SK-MEL-5 (cell line): Measurements from ENCODE around the gene FAM83G. TPM values are rescaled to one million over a fixed set of nuclear protein-coding genes. Genes with fewer than 3 reads are reported as not detected.

Source experiments
- DNase-seq: peaks from one replicate; pipeline ENCODE4 v3.0.0-alpha.2; 2016; ENCODE audit warnings: low read depth, low spot score
- in situ Hi-C: cut with HindIII; loops from 2 replicates; pipeline ENCODE4 v1.10.0; 2016; ENCODE audit warnings: low sequenced_read_pairs, high pct_unique_total_duplicates, low pct_unique_long_range_greater_than_20kb
- total RNA-seq: library from RNA; depleted of rRNA; stranded (reverse); fragments of >200 nt; shearing (Covaris generic); gene quantifications from 2 replicates; pipeline ENCODE4 v1.2.3, GENCODE V29; 2014

The FAM83G gene
- total RNA-seq, 1 experiment from 2014 or later = 0.61 TPM

GRCh38 chr17:18978655-18979054 lies 25.9 kb downstream of the FAM83G start:
- no peak for DNase-seq

DNA sequence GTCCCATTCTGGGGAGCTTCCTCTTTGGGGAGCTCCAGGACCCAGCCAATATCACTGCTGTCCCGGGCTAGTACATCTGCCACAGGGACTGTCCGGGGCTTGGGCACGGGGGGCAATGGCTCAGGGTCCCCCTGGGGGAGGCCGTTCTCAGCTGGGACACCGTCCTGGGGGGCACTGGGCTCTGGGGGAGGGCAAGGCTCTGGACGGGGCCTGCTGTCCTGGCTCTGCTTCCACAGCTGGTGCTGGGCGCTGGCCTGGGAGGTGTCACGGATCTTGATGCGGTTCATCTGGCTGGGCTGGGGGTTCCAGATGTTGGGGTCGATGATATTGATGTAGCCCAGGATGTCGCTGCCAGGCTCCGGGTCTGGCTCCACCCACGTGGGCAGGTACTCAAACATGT lies 26.5 kb downstream of the FAM83G start:
- in situ Hi-C loops = no loop called here
- DNase-seq = no peak

More at GRCh38 chr17:18978655-18979054, 25.9 kb downstream of the FAM83G start:
- in situ Hi-C loops = no loop called here

GRCh38 chr17:18977646-18978045 lies 26.9 kb downstream of the FAM83G start:
- in situ Hi-C loops = no loop called here
- DNase-seq = no peak

DNA sequence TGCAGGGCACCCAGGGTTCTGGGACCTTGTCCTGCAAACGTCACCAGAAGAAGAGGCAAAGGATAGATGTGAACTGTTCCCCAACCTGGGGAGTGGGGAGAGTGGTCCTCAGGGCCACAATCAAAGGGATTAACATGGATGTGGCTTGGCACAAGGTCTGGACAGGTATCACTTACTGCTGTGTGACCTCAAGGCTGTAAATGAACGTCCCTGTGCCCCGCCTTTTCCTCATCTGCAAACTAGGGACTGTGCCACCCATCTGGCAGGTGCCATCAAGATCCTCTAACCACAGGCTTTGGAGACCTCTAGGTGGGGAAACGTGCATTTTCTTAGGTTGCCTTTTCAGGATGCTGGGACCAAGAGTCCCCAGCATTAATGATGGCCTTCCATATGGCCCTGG lies 27.5 kb downstream of the FAM83G start:
- in situ Hi-C loops = no loop called here
- no peak for DNase-seq

- in situ Hi-C loops = no loop called here
- DNase-seq = no peak
Observed at GRCh38 chr17:18976201-18976600, 28.4 kb downstream of the FAM83G start.

GRCh38 chr17:18975597-18975996 lies 29.0 kb downstream of the FAM83G start:
- in situ Hi-C loops = no loop called here
- DNase-seq = no peak

GRCh38 chr17:18974407-18975149 lies 30.0 kb downstream of the FAM83G start:
- in situ Hi-C loops = no loop called here
- DNase-seq = no peak

GRCh38 chr17:18971801-18972200 lies 32.8 kb downstream of the FAM83G start:
- in situ Hi-C loops = no loop called here
- DNase-seq = no peak

- in situ Hi-C loops = no loop called here
- no peak for DNase-seq
Observed at GRCh38 chr17:18970582-18971480, 33.7 kb downstream of the FAM83G start.

GRCh38 chr17:18968945-18969887 lies 35.3 kb downstream of the FAM83G start:
- no peak for DNase-seq

GRCh38 chr17:18968345-18968744 lies 36.2 kb downstream of the FAM83G start:
- DNase-seq = no peak
- in situ Hi-C loops = no loop called here

More at GRCh38 chr17:18968945-18969887, 35.3 kb downstream of the FAM83G start:
- in situ Hi-C loops = no loop called here

DNA sequence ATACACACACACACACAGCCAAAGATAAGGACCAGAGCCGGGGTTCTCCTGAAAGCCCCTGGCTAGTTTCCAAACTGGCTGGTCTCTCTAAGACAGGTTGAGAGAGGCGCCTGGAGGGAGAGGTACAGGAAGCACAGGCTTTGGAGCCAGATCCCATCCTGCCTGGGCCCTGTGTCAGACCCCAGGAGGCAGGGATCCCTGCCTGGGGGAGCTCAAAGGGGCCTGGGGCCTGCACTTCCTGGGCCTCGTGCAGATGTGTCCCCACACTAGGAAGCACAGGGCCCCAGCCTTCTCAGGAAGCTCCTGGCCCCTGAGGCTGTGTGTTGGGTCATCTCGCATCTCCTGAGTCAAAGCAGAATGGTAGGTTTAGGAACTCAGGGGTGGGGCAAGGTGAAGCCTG lies 36.6 kb downstream of the FAM83G start:
- in situ Hi-C loops = no loop called here
- DNase-seq = no peak

GRCh38 chr17:18966831-18967624 lies 37.5 kb downstream of the FAM83G start:
- DNase-seq = no peak
- in situ Hi-C loops = no loop called here

- no peak for DNase-seq
- in situ Hi-C loops = no loop called here
Observed at GRCh38 chr17:18965530-18966236, 38.9 kb downstream of the FAM83G start.

- in situ Hi-C loops = no loop called here
- no peak for DNase-seq
Observed at GRCh38 chr17:18964550-18964949, 40.0 kb downstream of the FAM83G start.

- in situ Hi-C loops = no loop called here
- no peak for DNase-seq
Observed at GRCh38 chr17:18964018-18964351, 40.6 kb downstream of the FAM83G start.
